NCI-H510A (cell line): ENCODE data around the gene FAM161B.
"Not testable (repeated sequence)": the region's sequence is repeated elsewhere in the genome, so short reads cannot be mapped to it uniquely, and the experiment has no call there.

Source experiments
- DNase-seq: peaks from one replicate; lab custom pipeline; 2025; lab: John Stamatoyannopoulos, UW

Gene FAM161B

DNA sequence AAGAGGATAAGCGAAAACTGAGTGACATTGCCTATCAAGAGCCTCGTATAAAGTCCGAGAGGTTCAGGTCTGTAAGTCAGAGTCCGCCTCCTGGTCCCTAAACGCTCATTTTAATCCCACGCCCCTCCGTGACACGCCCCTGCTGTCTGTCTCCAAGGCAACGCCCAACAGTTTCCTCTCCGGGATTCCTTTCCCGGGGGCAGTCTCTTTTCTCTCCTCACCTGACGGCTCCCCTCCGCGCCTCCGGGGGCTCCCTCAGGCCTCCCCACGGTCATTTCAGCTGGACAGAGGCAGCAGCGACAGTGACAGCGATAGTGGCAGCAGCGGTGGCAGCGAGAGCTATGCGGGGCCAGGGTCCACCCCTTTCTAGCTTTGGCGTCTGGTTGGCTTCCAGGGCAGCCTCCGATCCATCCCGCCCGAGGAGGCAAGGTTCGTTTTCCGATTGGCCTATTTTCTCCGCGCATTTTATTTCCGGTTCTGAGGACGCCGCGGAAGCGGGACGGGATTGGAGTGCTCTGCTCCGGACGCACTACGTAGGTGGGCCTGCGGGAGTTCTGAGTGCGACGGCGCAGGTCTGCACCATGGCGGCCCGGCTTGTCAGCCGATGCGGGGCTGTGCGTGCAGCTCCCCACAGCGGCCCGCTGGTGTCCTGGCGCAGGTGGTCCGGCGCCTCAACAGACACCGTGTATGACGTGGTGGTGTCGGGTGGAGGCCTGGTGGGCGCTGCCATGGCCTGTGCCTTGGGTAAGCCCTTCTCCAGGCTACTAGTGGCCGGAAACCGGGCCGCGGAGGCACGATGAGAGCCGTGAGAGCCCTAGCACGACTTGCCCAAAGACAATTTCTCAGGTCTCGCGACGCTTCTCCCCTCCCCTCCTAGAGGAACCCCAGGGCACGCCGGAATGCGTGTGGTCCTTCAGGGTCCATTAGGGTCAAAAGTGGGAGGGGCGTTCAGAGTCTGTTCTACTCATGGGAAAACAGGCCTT, at the start of gene FAM161B, which contains the start of gene COQ6:
TSS of gene FAM161B (minus strand) at position 343 of the 983 bp plus-strand sequence. CDS start at position 275, 68 bp downstream.
TSS of gene COQ6 (plus strand) at position 551 of the 983 bp plus-strand sequence. CDS start at position 582, 31 bp downstream.
- peak; percentile 98 for DNase-seq

DNA sequence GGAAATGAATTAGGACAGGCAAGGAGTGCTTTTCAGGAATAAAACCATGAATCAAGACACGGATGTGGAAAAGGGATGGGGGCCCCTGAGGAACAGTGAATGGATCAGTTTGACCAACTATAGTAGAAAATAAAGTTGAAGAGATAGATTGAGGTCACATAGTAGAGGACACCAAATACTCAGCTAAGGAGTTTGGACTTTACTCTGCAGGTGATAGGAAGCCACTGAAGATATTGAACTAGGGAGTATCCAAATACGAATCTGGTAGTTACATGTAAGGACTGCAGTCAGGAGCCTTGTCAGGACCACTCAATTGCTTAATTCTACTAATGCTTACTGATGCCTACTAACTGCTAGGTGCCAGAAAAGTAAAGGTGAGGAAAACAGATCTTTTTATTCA, 48.8 kb upstream of the FAM161B start:
- DNase-seq = no peak

- no peak for DNase-seq
Observed at GRCh38 chr14:73997944-73998447, 48.1 kb upstream of the FAM161B start.

DNA sequence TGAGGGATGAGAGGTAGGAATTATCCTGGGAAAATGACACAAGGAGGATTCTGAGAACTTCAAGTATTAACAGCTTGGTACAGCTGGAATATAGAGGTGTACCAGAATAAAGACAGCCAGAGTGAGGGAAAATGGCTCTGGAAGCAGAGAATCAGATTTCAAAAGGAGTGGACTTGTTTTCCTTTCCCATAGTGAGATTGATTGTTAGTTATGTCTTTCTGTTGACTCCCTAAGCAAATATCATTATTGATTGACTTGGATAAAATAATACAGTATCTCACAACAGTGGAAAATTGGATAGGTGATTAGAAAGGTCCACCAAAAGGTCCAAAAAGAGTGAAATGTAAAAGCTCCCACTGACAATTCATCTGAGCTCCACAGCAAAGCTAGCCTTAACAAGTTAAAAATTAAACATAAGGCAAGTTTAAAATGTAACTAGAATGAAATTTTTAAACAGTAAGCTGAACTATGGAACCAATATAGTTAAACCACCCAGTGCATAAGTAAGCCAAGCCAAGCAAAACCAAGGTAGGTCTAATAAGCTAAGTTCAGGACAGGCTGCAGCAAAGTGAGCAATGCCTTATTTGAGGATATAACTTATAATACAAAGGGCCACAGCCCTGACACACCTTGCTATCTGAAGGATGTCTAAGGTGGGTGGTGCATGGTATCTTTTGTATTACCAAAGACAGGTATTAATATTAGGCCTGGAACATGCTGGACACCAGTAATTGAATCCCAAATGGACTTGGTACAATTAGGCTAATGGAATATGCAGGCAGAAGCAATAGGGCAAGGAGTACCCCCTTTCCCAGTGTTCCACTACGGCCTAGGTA, 47.4 kb upstream of the FAM161B start:
- DNase-seq = no peak

DNA sequence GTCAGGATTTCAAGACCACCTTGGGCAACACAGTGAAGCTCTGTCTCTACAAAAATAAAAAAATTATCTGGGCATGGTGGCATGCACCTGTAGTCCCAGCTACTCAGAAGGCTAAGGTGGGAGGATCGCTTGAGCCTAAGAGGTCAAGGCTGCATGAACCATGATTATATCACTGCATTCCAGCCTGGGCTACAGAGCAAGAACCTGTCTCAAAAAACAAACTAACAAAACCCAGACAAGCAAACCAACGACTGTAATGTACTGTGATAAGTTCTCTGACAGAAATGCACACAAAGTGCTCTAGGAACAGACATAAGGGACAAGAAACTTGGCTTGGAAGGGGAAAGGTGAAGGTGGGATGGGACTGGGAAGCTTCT, 46.8 kb upstream of the FAM161B start:
- no peak for DNase-seq

DNA sequence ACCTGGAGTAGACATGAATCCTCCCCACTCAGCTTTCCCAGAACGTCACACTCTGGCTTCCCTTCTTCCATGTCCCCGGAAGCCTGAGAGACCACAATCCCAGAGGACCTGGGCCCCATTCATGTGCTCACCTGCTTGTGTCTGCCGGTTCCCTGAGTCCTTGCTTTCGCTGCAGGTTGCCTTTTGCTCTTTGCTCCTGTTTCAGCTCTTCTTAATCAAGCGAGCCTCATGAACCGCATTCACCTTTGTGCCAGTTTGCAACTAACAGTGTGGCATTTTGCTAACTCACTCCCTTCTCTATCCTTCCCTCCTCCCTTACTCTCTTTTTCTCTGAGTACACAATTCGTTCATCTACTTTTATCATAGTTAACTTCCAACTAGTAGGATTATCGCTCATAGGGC, 46.1 kb upstream of the FAM161B start:
- no peak for DNase-seq

- DNase-seq = not testable (repeated sequence)
Observed at GRCh38 chr14:73994926-73995325, 45.0 kb upstream of the FAM161B start.

GRCh38 chr14:73991092-73991491, 41.2 kb upstream of the FAM161B start:
- no peak for DNase-seq

GRCh38 chr14:73988656-73989055, 38.8 kb upstream of the FAM161B start:
- DNase-seq = not testable (repeated sequence)

GRCh38 chr14:73988065-73988464, 38.2 kb upstream of the FAM161B start:
- no peak for DNase-seq

GRCh38 chr14:73977896-73978295, 28.0 kb upstream of the FAM161B start:
- DNase-seq = no peak

GRCh38 chr14:73976125-73976524, 26.2 kb upstream of the FAM161B start:
- DNase-seq = no peak

DNA sequence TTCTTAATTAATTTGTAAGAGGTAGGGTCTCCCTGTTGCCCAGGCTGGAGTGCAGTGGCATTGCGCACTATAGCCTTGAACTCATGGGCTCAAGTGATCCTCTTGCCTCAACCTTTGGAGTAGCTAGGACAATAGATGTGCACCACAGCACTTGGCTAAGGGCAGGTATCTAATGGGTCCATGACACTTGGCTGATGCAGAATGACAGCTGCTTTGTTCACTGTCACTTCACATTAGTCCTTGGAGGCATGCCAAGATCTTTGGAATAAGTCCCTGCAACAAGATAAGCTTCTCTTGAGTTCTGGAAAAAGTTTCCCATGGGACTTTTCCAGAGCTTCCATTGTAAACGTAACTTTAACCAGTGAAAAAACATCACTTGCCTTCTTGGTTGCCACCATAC, 23.6 kb upstream of the FAM161B start:
- no peak for DNase-seq

DNA sequence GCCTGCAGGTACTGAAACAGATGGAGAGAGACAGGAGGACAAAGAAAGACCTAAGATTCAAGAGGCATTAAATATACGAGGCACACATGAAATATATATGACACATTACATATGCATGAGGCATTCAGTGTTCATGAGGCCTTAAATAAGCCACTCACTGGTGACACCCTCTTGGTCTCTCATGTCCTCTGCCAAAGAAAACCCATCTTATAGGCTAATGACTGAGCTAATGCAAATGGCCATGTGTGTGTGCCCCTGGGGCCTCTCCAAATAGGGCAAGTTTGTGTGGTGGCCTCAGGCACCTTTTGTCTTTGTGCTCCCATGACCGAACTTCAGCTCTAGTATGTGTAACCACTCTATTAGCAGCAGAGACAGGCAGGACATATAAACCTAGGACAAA, 19.0 kb upstream of the FAM161B start:
- DNase-seq = no peak

- no peak for DNase-seq
Observed at GRCh38 chr14:73965216-73965615, 15.3 kb upstream of the FAM161B start.

GRCh38 chr14:73961192-73961591, 11.3 kb upstream of the FAM161B start:
- DNase-seq = no peak

- DNase-seq = no peak
Observed at GRCh38 chr14:73958591-73958990, 8.7 kb upstream of the FAM161B start.

DNA sequence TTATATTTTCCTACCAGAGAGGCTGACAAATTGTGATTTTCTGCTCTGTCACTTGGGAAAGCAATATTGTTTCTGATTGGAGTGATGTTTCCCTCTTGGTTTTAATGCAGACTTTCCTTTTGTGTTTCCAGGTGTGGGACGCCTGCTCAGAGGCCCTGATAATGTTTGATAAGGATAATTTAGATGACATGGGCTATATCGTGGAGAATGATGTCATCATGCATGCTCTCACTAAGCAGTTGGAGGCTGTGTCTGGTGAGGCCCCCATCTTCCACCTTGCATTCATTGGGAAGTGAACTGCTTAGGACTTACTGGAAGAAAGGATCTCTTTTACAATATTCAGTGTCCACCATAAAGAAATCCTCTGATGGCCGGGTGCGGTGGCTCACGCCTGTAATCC, 5.8 kb upstream of the FAM161B start:
- DNase-seq = no peak

DNA sequence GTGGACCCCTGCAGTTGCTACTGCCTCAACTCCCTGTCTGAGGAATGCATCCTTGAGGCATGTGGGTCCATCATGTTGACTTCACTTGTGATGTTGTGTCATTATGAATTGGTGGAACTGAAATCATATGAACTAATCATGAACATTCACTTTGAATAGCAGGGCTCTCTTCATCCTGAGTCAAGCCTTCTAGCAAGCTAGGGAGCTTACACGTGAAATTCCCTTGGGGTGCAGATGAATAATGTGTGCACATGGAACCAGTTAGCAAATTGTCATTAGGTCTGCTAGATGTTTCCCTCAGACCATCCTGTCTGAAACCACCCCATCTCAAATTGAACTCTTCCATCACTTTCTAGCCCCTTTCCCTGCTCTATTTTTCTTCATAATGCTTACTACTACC, 3.8 kb upstream of the FAM161B start:
- DNase-seq = no peak

GRCh38 chr14:73945159-73945670, 4.7 kb downstream of the FAM161B start:
- no peak for DNase-seq

- DNase-seq = no peak
Observed at GRCh38 chr14:73944432-73945158, 5.3 kb downstream of the FAM161B start.

DNA sequence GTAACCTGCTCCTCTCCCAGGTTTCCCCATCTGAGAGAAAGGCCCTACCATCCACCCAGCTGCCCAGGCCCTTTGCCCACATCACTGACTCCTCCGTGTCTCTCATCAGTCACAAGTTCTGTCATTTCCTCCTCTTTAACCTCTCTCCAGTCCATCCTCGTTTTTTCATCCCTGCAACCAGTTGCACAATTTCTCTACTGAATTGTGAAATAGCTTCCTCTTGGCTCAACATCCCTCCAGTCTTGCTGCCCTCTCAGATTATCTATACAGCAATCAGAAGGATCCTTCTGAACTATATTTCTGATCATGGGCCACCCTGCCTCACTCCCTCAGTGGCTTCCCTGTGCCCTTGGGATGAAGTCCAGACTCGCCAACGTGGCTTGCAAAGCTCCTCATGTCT, 6.8 kb downstream of the FAM161B start:
- no peak for DNase-seq
